ENCODE measurements around the gene SZT2.

SZT2 gene

DNA sequence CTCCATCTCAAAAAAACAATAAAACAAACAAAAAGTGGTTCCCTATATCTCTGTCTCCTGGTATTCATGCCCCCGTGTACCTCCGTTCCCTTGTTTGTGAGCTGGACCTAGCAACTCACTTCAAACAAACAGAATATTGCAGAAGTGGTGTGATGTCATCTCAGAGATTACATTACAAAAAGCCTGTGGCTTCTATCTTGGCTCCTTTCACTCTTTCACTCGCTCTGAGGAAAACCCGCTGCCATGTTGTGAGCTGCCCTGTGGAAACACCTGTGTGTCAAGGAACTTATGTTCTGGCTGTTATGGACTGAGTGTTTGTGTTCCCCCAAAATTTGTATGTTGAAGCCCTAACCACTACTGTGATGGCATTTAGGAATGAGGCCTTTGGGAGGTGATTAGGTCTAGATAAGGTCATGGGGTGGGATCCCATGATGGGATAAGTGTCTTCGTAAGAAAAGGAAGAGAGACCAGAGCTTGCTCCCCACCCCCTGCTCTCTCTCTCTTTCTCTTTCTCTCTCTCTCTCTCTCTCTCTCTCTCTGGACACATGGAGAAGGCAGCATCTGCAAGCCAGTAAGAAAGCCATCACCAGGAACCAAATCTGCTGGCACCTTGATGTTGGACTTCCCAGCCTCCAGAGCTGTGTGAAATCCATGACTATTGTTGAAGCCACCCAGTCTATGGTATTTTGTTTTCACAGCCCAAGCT lies 71.4 kb downstream of the SZT2 start:
- no peak for DNase-seq (ENCODE audit: low read depth)
- no peak overlapping the region for H3K4me3 ChIP-seq (ENCODE audit: low read depth, low read length)
- TF ChIP-seq MYC (IDR thresholded peaks at IDR 0.05; ENCODE audit: low read depth, low read length) (no peak), POLR2A (IDR thresholded peaks at IDR 0.05; ENCODE audit: extremely low read depth, insufficient read length) (no peak)
- TF ChIP-seq, protein P1, sequence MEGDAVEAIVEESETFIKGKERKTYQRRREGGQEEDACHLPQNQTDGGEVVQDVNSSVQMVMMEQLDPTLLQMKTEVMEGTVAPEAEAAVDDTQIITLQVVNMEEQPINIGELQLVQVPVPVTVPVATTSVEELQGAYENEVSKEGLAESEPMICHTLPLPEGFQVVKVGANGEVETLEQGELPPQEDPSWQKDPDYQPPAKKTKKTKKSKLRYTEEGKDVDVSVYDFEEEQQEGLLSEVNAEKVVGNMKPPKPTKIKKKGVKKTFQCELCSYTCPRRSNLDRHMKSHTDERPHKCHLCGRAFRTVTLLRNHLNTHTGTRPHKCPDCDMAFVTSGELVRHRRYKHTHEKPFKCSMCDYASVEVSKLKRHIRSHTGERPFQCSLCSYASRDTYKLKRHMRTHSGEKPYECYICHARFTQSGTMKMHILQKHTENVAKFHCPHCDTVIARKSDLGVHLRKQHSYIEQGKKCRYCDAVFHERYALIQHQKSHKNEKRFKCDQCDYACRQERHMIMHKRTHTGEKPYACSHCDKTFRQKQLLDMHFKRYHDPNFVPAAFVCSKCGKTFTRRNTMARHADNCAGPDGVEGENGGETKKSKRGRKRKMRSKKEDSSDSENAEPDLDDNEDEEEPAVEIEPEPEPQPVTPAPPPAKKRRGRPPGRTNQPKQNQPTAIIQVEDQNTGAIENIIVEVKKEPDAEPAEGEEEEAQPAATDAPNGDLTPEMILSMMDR (IDR thresholded peaks at IDR 0.05; ENCODE audit: low read depth, low read length): no peak
- TF ChIP-seq, protein P2, sequence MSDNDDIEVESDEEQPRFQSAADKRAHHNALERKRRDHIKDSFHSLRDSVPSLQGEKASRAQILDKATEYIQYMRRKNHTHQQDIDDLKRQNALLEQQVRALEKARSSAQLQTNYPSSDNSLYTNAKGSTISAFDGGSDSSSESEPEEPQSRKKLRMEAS (IDR thresholded peaks at IDR 0.05; ENCODE audit: low read depth, low read length): no peak

DNA sequence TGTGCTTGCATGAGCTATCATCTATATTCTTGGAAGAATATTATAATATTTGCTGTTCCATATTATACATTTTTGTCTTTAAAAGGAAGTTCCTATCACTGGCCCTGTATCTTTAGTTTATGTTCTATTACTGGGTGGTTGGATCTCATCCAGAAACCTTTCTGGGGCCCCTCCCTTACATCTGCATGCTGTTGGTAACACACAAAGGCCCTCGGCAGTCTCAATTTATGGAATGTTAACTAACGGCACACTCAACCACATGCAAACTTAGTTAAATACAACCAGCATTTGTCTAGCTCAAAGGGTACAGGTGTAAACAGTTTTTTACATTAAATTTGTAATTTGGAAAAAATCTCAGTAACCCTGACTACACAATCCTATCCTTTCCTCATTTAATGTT lies 73.8 kb downstream of the SZT2 start:
- H3K4me3 ChIP-seq (ENCODE audit: low read depth, low read length): no peak overlapping the region
- no peak for TF ChIP-seq MYC (IDR thresholded peaks at IDR 0.05; ENCODE audit: low read depth, low read length)
- TF ChIP-seq, protein P2 (IDR thresholded peaks at IDR 0.05; ENCODE audit: low read depth, low read length): no peak
- TF ChIP-seq, protein P1 (IDR thresholded peaks at IDR 0.05; ENCODE audit: low read depth, low read length): no peak
- no peak for DNase-seq (ENCODE audit: low read depth)

DNA sequence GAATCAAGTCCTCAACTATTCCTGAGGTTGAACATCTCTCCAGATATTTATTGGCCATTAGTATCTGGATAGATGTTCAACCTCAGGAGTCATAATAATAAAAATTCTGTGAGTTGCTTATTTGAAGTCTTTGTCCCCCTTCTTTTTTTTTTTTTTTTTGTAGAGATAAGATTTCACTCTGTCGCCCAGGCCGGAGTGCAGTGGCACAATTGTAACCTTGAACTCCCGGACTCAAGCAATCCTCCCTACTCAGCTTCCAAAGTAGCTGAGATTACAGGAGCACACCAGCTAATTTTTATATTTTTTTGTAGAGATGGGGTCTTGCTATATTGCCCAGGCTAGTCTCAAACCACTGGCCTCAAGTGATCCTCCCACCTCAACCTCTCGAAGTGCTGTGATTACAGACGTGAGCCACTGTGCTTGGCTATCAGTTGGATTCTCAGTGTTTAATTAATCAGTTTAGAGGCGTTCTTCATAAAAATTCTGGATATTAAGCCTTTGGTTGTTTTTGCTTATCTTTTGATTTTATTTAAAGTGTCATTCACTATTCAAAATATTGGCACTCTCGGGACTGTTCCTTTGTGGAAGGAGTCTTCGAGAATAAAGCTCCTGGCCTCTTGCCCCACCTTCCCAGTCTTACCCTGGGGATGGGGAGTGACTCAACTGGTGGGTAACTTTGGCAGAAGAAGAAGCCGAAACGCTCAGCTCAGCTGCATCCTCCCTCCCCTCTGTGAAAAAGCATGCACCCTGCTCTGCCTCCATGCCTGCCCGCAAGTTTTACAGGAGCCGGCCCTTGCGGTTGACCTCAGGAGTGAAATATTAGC lies 75.2 kb downstream of the SZT2 start:
- DNase-seq (ENCODE audit: low read depth): peak; percentile 42
- no peak for TF ChIP-seq POLR2A (IDR thresholded peaks at IDR 0.05; ENCODE audit: extremely low read depth, insufficient read length)
- TF ChIP-seq, protein P2 (IDR thresholded peaks at IDR 0.05; ENCODE audit: low read depth, low read length): no peak
- no peak for TF ChIP-seq MYC (IDR thresholded peaks at IDR 0.05; ENCODE audit: low read depth, low read length)
- TF ChIP-seq, protein P1 (IDR thresholded peaks at IDR 0.05; ENCODE audit: low read depth, low read length): no peak
- H3K4me3 ChIP-seq (ENCODE audit: low read depth, low read length): no peak overlapping the region

DNA sequence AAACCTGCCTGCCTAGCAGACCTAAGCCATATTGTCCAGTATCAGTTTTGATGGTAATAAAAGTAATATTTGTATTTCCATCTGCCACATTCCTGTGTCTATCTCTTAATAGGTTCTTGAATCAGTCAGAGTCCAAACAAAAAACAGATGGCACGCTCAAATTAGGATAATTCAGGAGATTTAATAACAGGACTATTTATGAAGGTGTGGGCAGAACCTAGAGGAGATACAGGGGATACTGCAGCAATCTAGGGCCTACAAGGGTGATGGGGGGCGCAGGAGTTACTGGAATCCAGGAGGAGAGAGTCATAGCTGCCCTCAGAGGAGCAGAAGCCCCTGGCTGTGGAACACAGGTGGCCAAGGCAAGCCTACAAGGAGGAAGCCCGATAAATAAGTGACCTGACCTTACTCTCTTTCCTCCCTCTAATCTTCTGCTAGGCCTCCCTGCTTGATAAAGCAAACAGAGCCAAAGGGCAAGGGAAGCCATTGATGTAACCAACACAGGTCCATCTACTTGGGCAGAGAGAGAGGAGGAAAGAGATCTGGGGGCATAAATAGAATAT lies 75.9 kb downstream of the SZT2 start:
- TF ChIP-seq, protein P1 (IDR thresholded peaks at IDR 0.05; ENCODE audit: low read depth, low read length): no peak
- no peak for TF ChIP-seq MYC (IDR thresholded peaks at IDR 0.05; ENCODE audit: low read depth, low read length)
- TF ChIP-seq, protein P2 (IDR thresholded peaks at IDR 0.05; ENCODE audit: low read depth, low read length): no peak
- no peak for TF ChIP-seq POLR2A (IDR thresholded peaks at IDR 0.05; ENCODE audit: extremely low read depth, insufficient read length)

DNA sequence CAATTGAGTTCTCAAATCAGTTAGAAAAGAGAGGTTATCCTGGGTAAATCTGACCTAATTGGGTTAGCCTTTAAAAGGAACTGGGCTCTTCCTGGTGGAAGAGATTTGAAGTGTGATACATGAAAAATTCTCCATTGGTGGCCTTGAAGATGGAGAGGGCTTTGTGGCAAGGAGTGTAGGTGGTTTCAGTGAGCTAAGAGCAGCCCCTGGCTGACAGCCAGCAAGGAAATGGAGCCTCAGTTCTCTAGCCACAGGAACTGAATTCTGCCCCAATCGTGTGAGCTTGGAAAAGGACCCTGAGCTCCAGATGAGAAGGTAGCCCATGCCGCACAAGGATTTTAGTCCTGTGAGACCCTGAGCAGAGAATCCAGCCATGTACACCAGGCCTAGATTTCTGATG lies 76.7 kb downstream of the SZT2 start:
- TF ChIP-seq, protein P1 (IDR thresholded peaks at IDR 0.05; ENCODE audit: low read depth, low read length): no peak
- TF ChIP-seq, protein P2 (IDR thresholded peaks at IDR 0.05; ENCODE audit: low read depth, low read length): no peak
- TF ChIP-seq MYC (IDR thresholded peaks at IDR 0.05; ENCODE audit: low read depth, low read length): no peak
- TF ChIP-seq POLR2A (IDR thresholded peaks at IDR 0.05; ENCODE audit: extremely low read depth, insufficient read length): no peak
- no peak overlapping the region for H3K4me3 ChIP-seq (ENCODE audit: low read depth, low read length)
- DNase-seq (ENCODE audit: low read depth): no peak

More for the DNA sequence above, 75.9 kb downstream of the SZT2 start:
- DNase-seq (ENCODE audit: low read depth): no peak
- H3K4me3 ChIP-seq (ENCODE audit: low read depth, low read length): no peak overlapping the region

Data from NB4 (cell line).